Common myeloid progenitor, CD34-positive (primary cell): Measurements from ENCODE around the gene SERPINB7.

Source experiments
- CTCF ChIA-PET: fragments of 350-600 bp; sonication (Branson Sonifier 250); formaldehyde crosslinking; loops from one replicate; lab custom pipeline; 2021; ENCODE audit warnings: antibody characterized with exemption; lab: Charles Lee
- POLR2A ChIA-PET: fragments of 350-600 bp; sonication (Branson Sonifier 250); formaldehyde crosslinking; loops from one replicate; lab custom pipeline; 2021; ENCODE audit warnings: antibody characterized with exemption; lab: Charles Lee
- DNase-seq, 3 donors: peaks; one replicate each; pipeline versions ENCODE4 v3.0.0 to v3.0.0-alpha.2; 2013
- H3K27ac ChIP-seq, 2 experiments: 1 replicate in 1 of 2; 2 replicates in 1 of 2; pipeline ENCODE4 v1.7.0; 2013; ENCODE audit warnings: inconsistent platforms in 2 of 2, low read length in 2 of 2, mild to moderate bottlenecking in 2 of 2, low read depth in 1 of 2, moderate library complexity in 1 of 2; ENCODE audit not compliant: severe bottlenecking in 2 of 2, insufficient read depth in 1 of 2, poor library complexity in 1 of 2
- H3K27me3 ChIP-seq, 5 experiments: replicated peaks in 2 of 5; 1 replicate in 3 of 5; 2 replicates in 2 of 5; pipeline versions ENCODE4 v1.6.1 to v1.7.0; 2013; ENCODE audit warnings: low read length in 4 of 5, mild to moderate bottlenecking in 2 of 5, moderate library complexity in 2 of 5, inconsistent platforms in 1 of 5; ENCODE audit not compliant: insufficient read depth in 5 of 5, control insufficient read depth in 4 of 5
- H3K36me3 ChIP-seq, 4 experiments: 1 replicate in 2 of 4; 2 replicates in 2 of 4; pipeline versions ENCODE4 v1.6.1 to v1.7.0; 2013; ENCODE audit warnings: low read length in 3 of 4, control low read depth in 1 of 4, mild to moderate bottlenecking in 1 of 4; ENCODE audit not compliant: control insufficient read depth in 4 of 4, insufficient read depth in 4 of 4
- H3K4me1 ChIP-seq, 4 experiments: 1 replicate in 3 of 4; 2 replicates in 1 of 4; pipeline versions ENCODE4 v1.6.1 to v1.7.1; 2013; ENCODE audit warnings: low read length in 3 of 4, mild to moderate bottlenecking in 3 of 4, control low read depth in 1 of 4, inconsistent platforms in 1 of 4, moderate library complexity in 1 of 4; ENCODE audit not compliant: control insufficient read depth in 4 of 4, insufficient read depth in 4 of 4; ENCODE audit errors: control extremely low read depth in 1 of 4
- H3K4me3 ChIP-seq, 7 experiments: 1 replicate in 4 of 7; 2 replicates in 3 of 7; pipeline versions ENCODE4 v1.5.1 to v1.7.0; 2013; ENCODE audit warnings: mild to moderate bottlenecking in 7 of 7, low read length in 6 of 7, moderate library complexity in 6 of 7, inconsistent platforms in 2 of 7, low read depth in 2 of 7, control low read depth in 1 of 7; ENCODE audit not compliant: insufficient read depth in 4 of 7, control insufficient read depth in 1 of 7; ENCODE audit errors: extremely low read depth in 1 of 7
- H3K9me3 ChIP-seq, 5 experiments: 1 replicate in 4 of 5; 2 replicates in 1 of 5; pipeline versions ENCODE4 v1.6.1 to v1.7.1; 2013; ENCODE audit warnings: low read length in 4 of 5, mild to moderate bottlenecking in 2 of 5, inconsistent platforms in 1 of 5, low read depth in 1 of 5, moderate library complexity in 1 of 5; ENCODE audit not compliant: control insufficient read depth in 4 of 5, insufficient read depth in 2 of 5; ENCODE audit errors: control extremely low read depth in 1 of 5
- WGBS: methylation state at CpG from one replicate; pipeline ENCODE4 v1.1.5; 2013; ENCODE audit not compliant: insufficient coverage; 5-methylcytosine and 5-hydroxymethylcytosine counted together

Gene SERPINB7

DNA sequence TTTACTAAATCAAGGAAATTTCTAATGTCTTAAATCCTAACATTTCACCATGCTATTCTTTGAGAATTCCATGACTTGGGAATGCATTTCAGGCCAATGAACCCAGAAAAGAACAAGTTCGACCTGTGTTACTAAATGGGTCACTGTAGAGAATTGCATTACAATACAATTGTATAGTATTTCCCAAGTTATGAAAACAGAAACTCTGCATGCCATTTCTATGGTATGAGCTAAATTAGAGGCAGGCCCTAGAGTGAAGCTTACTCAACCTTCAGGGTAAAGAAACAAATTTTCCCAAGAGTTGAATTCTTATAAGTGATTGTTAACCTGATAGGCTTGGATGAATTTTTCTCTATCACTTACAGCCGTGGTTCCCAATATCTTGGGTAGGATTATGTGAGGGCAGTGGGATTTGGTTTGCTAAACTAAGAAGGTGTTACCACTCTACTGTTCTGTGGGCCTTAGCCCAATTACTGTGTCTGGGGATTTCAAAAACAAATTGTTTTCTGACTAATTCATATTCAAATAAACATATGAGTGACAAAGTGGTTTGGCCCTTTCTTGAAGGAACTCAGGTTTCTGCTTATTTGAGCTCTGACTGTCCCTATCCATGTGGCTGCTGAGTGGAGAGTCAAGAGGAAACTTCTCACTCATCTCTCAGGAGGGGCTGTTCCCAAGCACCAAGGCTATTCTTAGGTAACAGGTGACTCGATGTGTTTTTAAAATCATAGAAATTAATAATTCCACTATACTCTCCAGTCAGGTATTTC, 11.2 kb upstream of the SERPINB7 start:
- no peak overlapping the region for H3K27ac ChIP-seq
- peaks cover 0 to 2% (median 0%) of the 10 kb centered on the region in 5 experiments for H3K27me3 ChIP-seq
- ChIA-PET POLR2A (no interaction called here), CTCF (no interaction called here)
- H3K9me3 ChIP-seq, result peaks cover 0 to 9% (median 7%) of the 10 kb centered on the region in 5 experiments
- no peaks in the 10 kb centered on the region for H3K36me3 ChIP-seq
- WGBS, result no CpG with 5 or more reads among the region's 3 CpGs
- no peaks in the 10 kb centered on the region for H3K4me1 ChIP-seq
- no peak for DNase-seq
- no peak overlapping the region for H3K4me3 ChIP-seq

DNA sequence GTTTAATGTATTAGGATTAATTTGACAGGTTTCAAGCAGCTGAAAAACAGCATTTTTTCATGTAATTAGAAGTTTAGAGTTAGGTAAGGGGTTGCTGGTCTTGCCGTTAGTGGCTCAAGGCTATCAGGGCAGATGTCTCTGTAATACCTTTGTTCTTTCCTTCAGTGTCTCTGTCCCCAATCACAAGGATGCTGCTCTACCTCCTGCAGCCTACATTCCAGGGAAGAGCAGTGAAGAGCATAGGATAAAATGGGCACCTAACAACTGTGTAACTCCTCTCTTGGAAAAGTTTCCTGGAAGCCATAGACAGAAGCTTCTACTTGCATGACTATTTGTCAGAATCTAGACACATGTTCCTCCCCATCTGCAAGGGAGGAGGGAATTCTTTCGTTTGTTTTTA, 9.4 kb upstream of the SERPINB7 start:
- Histone ChIP-seq H3K9me3 (peaks cover 0 to 2% (median 0%) of the 10 kb centered on the region in 5 experiments), H3K27me3 (peaks cover 0 to 2% (median 0%) of the 10 kb centered on the region in 5 experiments), H3K4me3 (no peak overlapping the region), H3K36me3 (no peaks in the 10 kb centered on the region), H3K4me1 (no peaks in the 10 kb centered on the region), H3K27ac (no peak overlapping the region)
- no peak for DNase-seq
- no CpG with 5 or more reads among the region's 2 CpGs for WGBS
- ChIA-PET POLR2A (no interaction called here), CTCF (no interaction called here)

- ChIA-PET CTCF (no interaction called here), POLR2A (no interaction called here)
- no peak for DNase-seq
- Histone ChIP-seq H3K4me3 (no peak overlapping the region), H3K9me3 (no peaks in the 10 kb centered on the region), H3K36me3 (no peaks in the 10 kb centered on the region), H3K27ac (no peak overlapping the region), H3K27me3 (peaks cover 0 to 4% (median 2%) of the 10 kb centered on the region in 5 experiments), H3K4me1 (no peaks in the 10 kb centered on the region)
- 100% methylated on average over 1 of the region's 3 CpGs for WGBS
Measured at GRCh38 chr18:63773551-63773950, 1.7 kb upstream of the SERPINB7 start.

- no peak overlapping the region for H3K4me3 ChIP-seq
- POLR2A ChIA-PET, result no interaction called here
- H3K4me1 ChIP-seq, result no peaks in the 10 kb centered on the region
- H3K9me3 ChIP-seq, result no peaks in the 10 kb centered on the region
- H3K27me3 ChIP-seq, result peaks cover 0 to 4% (median 2%) of the 10 kb centered on the region in 5 experiments
- no peak for DNase-seq
- no peaks in the 10 kb centered on the region for H3K36me3 ChIP-seq
- WGBS, result no CpG with 5 or more reads among the region's 1 CpG
- CTCF ChIA-PET, result no interaction called here
- H3K27ac ChIP-seq, result no peak overlapping the region
Measured at GRCh38 chr18:63774511-63774910, 707 bp upstream of the SERPINB7 start.

DNA sequence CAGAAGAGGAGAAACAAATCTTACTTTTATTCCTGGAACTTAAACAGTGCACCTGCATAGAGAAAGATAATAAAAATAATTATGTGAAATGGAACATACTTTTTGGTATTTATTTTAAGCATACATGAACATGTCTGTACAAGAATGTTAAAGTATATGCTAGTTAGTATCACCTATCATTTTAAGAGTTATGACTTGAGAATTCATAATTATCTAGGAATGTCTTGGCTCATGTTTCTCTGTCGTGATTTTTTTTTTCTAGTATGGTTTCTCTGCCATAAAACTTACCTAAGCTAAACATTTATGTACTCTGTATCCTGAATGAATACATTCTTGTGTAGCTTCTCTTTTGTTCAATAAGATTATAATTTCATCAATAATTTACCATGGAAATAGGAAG, 4.2 kb downstream of the SERPINB7 start:
- ChIA-PET CTCF (no interaction called here), POLR2A (no interaction called here)
- WGBS, result no CpG with 5 or more reads among the region's 1 CpG
- no peak for DNase-seq
- Histone ChIP-seq H3K36me3 (no peaks in the 10 kb centered on the region), H3K9me3 (no peaks in the 10 kb centered on the region), H3K27me3 (peaks cover 0 to 2% (median 0%) of the 10 kb centered on the region in 5 experiments), H3K27ac (no peak overlapping the region), H3K4me3 (no peak overlapping the region), H3K4me1 (no peaks in the 10 kb centered on the region)

- H3K27me3 ChIP-seq, result no peaks in the 10 kb centered on the region
- no peak overlapping the region for H3K27ac ChIP-seq
- CTCF ChIA-PET, result no interaction called here
- WGBS, result 90% methylated on average over 1 of the region's 5 CpGs
- H3K4me1 ChIP-seq, result no peaks in the 10 kb centered on the region
- no peaks in the 10 kb centered on the region for H3K36me3 ChIP-seq
- no peak for DNase-seq
- POLR2A ChIA-PET, result no interaction called here
- H3K4me3 ChIP-seq, result no peak overlapping the region
- no peaks in the 10 kb centered on the region for H3K9me3 ChIP-seq
Measured at GRCh38 chr18:63783394-63783793, 8.2 kb downstream of the SERPINB7 start.

DNA sequence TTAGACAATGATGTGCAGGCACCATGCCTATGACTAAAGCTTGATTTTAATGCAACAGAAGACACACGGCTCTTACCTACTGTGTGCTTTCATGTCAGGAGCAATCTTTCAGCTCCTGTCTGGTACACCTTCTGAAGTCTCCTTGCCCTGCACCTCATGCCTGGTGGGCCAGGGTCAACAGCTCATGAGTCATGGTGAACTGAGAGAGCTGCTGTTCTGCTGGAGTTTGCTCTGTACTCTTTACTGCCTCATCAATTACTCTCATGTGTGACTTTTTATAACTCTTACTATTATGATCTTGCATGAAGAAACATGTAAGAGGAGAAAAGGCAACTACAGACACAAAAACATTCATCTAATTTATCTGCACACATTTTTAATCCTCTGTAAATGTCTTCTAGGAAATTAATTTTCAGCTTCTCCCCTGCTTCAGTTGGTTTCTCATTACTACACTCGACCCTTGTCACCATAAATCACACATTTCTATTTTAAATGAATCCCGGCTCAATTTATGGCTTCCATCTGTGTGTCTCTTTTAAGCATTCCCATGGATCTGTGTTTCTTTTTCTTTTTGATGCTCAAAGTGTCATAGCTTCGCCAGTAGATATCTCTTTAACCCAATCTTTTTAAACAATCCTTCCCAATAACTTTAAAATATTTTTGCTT, 9.7 kb downstream of the SERPINB7 start:
- H3K36me3 ChIP-seq, result no peaks in the 10 kb centered on the region
- no peaks in the 10 kb centered on the region for H3K27me3 ChIP-seq
- 67% methylated on average over 4 of the region's 4 CpGs for WGBS
- no peaks in the 10 kb centered on the region for H3K4me1 ChIP-seq
- H3K27ac ChIP-seq, result no peak overlapping the region
- no peak overlapping the region for H3K4me3 ChIP-seq
- no peaks in the 10 kb centered on the region for H3K9me3 ChIP-seq
- no peak for DNase-seq
- ChIA-PET POLR2A (no interaction called here), CTCF (interaction anchor here (0.7 kb wide), 1 partner anchor 38 kb away, joined by 4 read pairs; no protein-coding TSS in a partner anchor)
